ENCODE data around the gene CDH13. TPM values are rescaled to one million over a fixed set of nuclear protein-coding genes. Genes with fewer than 3 reads are reported as not detected.
A peak's percentile ranks its signal among the peaks of the same experiment; 100 is the strongest.

Gene CDH13
- polyA plus RNA-seq, 2 of the 4 experiments (the other 2 are of a cell fraction): not detected

- Histone ChIP-seq H3K9me3 (no peaks in the 10 kb centered on the region), H3K4me1 (peaks cover 7% of the 10 kb centered on the region; the same call in 2 of the 3 replicates), H3K4me2 (no peak overlapping the region), H3K27ac (no peak overlapping the region), H3K4me3 (no peak overlapping the region)
- TF ChIP-seq ZC3H11A (IDR thresholded peaks at IDR 0.05) (no peak), RFX5 (IDR thresholded peaks at IDR 0.05) (no peak), CHD2 (IDR thresholded peaks at IDR 0.05; ENCODE audit: low read length, partially characterized antibody) (no peak), HEYL (CRISPR knock-in tag; IDR thresholded peaks at IDR 0.05) (no peak), EHMT2 (IDR thresholded peaks at IDR 0.05; ENCODE audit: low read depth) (no peak), ZFP36 (IDR thresholded peaks at IDR 0.05; ENCODE audit: borderline replicate concordance, partially characterized antibody) (no peak), ZSCAN20 (CRISPR knock-in tag; IDR thresholded peaks at IDR 0.05) (no peak)
- CTCF ChIA-PET: interaction anchor here (1.1 kb wide), 1 partner anchor 47 kb away, joined by 3 read pairs; no protein-coding TSS in a partner anchor
- POLR2A ChIA-PET: no interaction called here
- ATAC-seq: no peak
- 81% methylated on average over 2 of the region's 2 CpGs for WGBS (ENCODE audit: missing lambda C conversion rate)
- FAIRE-seq: no peak
- no peak for DNase-seq (ENCODE audit: low read depth in 1 of 2, low spot score in 1 of 2)
These were observed 1207.2 kb downstream of the CDH13 start for GRCh38 chr16:83833921-83834320.

GRCh38 chr16:83835586-83836566 lies 1209.1 kb downstream of the CDH13 start:
- no peak for ATAC-seq

More at GRCh38 chr16:83835586-83836566, 1209.1 kb downstream of the CDH13 start:
- no peaks in the 10 kb centered on the region for H3K9me3 ChIP-seq
- peak overlapping the region; percentile 48 to 53 for H3K27ac ChIP-seq
- ChIA-PET CTCF (interaction anchor here (1.3 to 1.6 kb wide), 2 partner anchors 10 to 11 kb away, joined by 3 to 4 read pairs; no protein-coding TSS in a partner anchor), POLR2A (no interaction called here)
- TF ChIP-seq PHF8 (IDR thresholded peaks at IDR 0.05; ENCODE audit: borderline replicate concordance, low read depth) (no peak), BHLHE40 (IDR thresholded peaks at IDR 0.05; ENCODE audit: low read depth, low read length) (no peak), MAFK (IDR thresholded peaks at IDR 0.05; ENCODE audit: partially characterized antibody) (peak; percentile 92), RAD21 (conservative IDR thresholded peaks at IDR 0.05 in 1 of 2, IDR thresholded peaks at IDR 0.05 in 1 of 2) (no peak), BCL3 (IDR thresholded peaks at IDR 0.05) (no peak), NFE2L2 (conservative IDR thresholded peaks at IDR 0.05; ENCODE audit: low read length) (peak; percentile 89), ELK1 (IDR thresholded peaks at IDR 0.05; ENCODE audit: low read depth, low read length) (no peak), PBX3 (IDR thresholded peaks at IDR 0.05) (no peak), JUN (IDR thresholded peaks at IDR 0.05) (no peak)
- H3K4me1 ChIP-seq: peaks cover 7% of the 10 kb centered on the region; the same call in 2 of the 3 replicates
- 71% methylated on average over 10 of the region's 10 CpGs for WGBS (ENCODE audit: missing lambda C conversion rate)
- FAIRE-seq (no peak), DNase-seq (ENCODE audit: low read depth in 1 of 2, low spot score in 1 of 2) (peak; percentile 31 to 38)
- peak overlapping the region; percentile 27; the same call in 1 of the 3 replicates for H3K4me2 ChIP-seq
- H3K4me3 ChIP-seq: no peak overlapping the region
